Breast epithelium (tissue), 4 donors: Measurements from ENCODE around the gene F8. TPM values are rescaled to one million over a fixed set of nuclear protein-coding genes. Genes with fewer than 3 reads are reported as not detected.

Source experiments
- DNase-seq, 2 donors: peaks; one replicate each; pipeline ENCODE4 v3.0.0-alpha.2; 2019; ENCODE audit warnings: low spot score in 2 of 2
- H3K27ac ChIP-seq, 2 donors: fragments of 200-600 bp; sonication (generic) in 1 of 2; one replicate each; pipeline ENCODE4 v1.5.1; 2016 to 2019; ENCODE audit warnings: mild to moderate bottlenecking in 1 of 2
- H3K27me3 ChIP-seq, 2 donors: fragments of 200-600 bp; sonication (generic) in 1 of 2; one replicate each; pipeline versions ENCODE4 v1.5.1 to v1.6.0; 2017 to 2019; ENCODE audit warnings: control low read depth in 1 of 2, mild to moderate bottlenecking in 1 of 2
- H3K36me3 ChIP-seq: fragments of 200-600 bp; one replicate; pipeline ENCODE4 v1.5.1; 2019
- H3K4me1 ChIP-seq, 2 donors: fragments of 200-600 bp; sonication (generic); one replicate each; pipeline ENCODE4 v1.5.1; 2016 to 2019; ENCODE audit warnings: control low read depth in 1 of 2
- H3K4me3 ChIP-seq, 3 donors: fragments of 200-600 bp; sonication (generic); 1 replicate in 2 of 3; 2 replicates in 1 of 3; pipeline ENCODE4 v1.5.1; 2016 to 2019; ENCODE audit warnings: mild to moderate bottlenecking in 3 of 3, moderate library complexity in 2 of 3
- H3K9me3 ChIP-seq, 2 donors: fragments of 200-600 bp; sonication (generic) in 1 of 2; one replicate each; pipeline ENCODE4 v1.5.1; 2016 to 2019; ENCODE audit warnings: control low read depth in 1 of 2
- POLR2A ChIP-seq: fragments of 450-650 bp; IDR thresholded peaks from one replicate; pipeline ENCODE4 v1.6.1; 2016; ENCODE audit warnings: antibody characterized with exemption, mild to moderate bottlenecking, moderate library complexity
- POLR2AphosphoS5 ChIP-seq, 3 donors: sonication (generic); formaldehyde crosslinking; IDR thresholded peaks; one replicate each; pipeline ENCODE4 v1.6.1; 2017; ENCODE audit warnings: antibody characterized with exemption in 3 of 3
- intact Hi-C: fragments of 100-400 bp; cut with DNase I; formaldehyde crosslinking; loops from one replicate; pipeline ENCODE4 v1.15.1; 2023; ENCODE audit warnings: low total_unique reads
- total RNA-seq, 3 donors: library from RNA; depleted of rRNA; stranded (reverse); fragments of >200 nt; gene quantifications; one replicate each; pipeline ENCODE4 v1.1.0, GENCODE V29; 2016
- TF ChIP-seq, protein P1 (sequence below), 3 donors: fragments of 450-650 bp; IDR thresholded peaks; one replicate each; pipeline ENCODE4 v1.5.1; 2016 to 2017; ENCODE audit warnings: antibody characterized with exemption in 3 of 3, mild to moderate bottlenecking in 3 of 3, moderate library complexity in 3 of 3

F8 gene
- total RNA-seq, 3 donors from 2014 or later = 14.6 to 30.2 (median 16.1) TPM

- Histone ChIP-seq H3K36me3 (no peaks in the 10 kb centered on the region), H3K27ac (no peak within 1 kb of the TSS), H3K4me1 (no peaks in the 10 kb centered on the region), H3K4me3 (no peak within 1 kb of the TSS), H3K9me3 (no peaks in the 10 kb centered on the region), H3K27me3 (peaks cover 0 to 6% of the 10 kb centered on the region in 2 donors)
- intact Hi-C loops = no loop called here
- no peak for DNase-seq
- TF ChIP-seq POLR2AphosphoS5 (IDR thresholded peaks at IDR 0.05) = no peak
- TF ChIP-seq, protein P1, sequence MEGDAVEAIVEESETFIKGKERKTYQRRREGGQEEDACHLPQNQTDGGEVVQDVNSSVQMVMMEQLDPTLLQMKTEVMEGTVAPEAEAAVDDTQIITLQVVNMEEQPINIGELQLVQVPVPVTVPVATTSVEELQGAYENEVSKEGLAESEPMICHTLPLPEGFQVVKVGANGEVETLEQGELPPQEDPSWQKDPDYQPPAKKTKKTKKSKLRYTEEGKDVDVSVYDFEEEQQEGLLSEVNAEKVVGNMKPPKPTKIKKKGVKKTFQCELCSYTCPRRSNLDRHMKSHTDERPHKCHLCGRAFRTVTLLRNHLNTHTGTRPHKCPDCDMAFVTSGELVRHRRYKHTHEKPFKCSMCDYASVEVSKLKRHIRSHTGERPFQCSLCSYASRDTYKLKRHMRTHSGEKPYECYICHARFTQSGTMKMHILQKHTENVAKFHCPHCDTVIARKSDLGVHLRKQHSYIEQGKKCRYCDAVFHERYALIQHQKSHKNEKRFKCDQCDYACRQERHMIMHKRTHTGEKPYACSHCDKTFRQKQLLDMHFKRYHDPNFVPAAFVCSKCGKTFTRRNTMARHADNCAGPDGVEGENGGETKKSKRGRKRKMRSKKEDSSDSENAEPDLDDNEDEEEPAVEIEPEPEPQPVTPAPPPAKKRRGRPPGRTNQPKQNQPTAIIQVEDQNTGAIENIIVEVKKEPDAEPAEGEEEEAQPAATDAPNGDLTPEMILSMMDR (IDR thresholded peaks at IDR 0.05) = no peak
- no peak for TF ChIP-seq POLR2A
Observed at GRCh38 chrX:154834562-154834961, 188.0 kb downstream of the F8 start, which contains the start of gene SMIM9. Gene SMIM9, minus strand, starts transcription at chrX:154834662. Its CDS starts 3,806 bp downstream, at chrX:154830856.

DNA sequence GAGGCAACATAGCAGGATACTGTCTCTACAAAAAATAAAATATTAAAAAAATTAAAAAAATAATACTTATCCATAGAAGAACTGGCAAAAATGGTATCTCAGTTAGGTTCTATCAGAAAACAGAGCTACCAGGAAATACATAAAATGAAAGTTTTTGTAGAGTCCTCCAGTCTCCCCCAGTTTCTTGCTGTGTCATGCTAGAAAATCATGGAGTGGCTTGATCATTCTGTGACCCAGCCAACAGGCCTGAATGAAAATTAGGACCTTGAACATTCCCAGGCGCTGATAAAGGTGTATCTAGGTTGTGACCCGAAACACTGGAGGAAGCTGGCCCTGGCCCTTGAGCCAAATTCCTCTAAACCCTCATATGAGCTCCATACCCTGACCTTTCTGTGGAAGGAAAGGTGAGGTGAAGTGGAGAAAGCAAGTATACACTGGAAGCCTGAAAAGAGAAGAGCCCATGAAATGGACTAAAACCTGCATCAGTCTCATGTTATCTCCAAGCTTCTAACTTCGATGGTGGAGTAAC lies 188.7 kb downstream of the F8 start:
- no peaks in the 10 kb centered on the region for H3K36me3 ChIP-seq
- no peak for DNase-seq
- intact Hi-C loops = no loop called here
- no peaks in the 10 kb centered on the region for H3K9me3 ChIP-seq
- H3K4me3 ChIP-seq = no peak overlapping the region
- H3K27ac ChIP-seq = no peak overlapping the region
- TF ChIP-seq POLR2A (no peak), POLR2AphosphoS5 (IDR thresholded peaks at IDR 0.05) (no peak)
- TF ChIP-seq, protein P1 (IDR thresholded peaks at IDR 0.05) = no peak
- peaks cover 0 to 6% of the 10 kb centered on the region in 2 donors for H3K27me3 ChIP-seq
- H3K4me1 ChIP-seq = no peaks in the 10 kb centered on the region

DNA sequence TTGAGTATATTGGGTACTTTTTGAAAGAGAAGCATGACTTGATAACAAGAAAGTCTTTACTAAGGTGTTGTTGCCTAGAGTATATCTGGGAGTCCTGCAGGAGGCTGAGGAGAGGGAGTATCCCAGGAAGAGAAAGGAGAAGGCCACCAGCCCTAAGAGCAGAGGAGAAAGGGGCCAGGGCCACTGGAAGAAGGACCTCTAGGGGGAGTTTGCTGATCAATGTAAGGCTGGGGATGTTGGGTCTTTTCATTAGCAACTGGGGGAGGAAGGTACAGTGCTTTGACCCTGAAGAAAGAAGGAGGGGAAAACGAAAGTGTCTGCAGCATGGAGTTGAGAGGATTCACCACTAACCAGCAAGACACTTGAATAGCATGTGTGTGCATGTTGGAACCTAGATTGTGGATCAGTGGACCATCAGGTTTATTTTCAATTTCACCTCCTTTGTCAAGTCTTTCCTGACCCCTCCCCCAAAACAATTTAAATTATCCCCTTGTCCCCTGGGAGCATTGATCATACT lies 192.5 kb downstream of the F8 start:
- intact Hi-C loops = no loop called here

GRCh38 chrX:154829134-154829533 lies 193.4 kb downstream of the F8 start:
- Histone ChIP-seq H3K4me1 (no peaks in the 10 kb centered on the region), H3K27me3 (peaks cover 0 to 6% of the 10 kb centered on the region in 2 donors), H3K9me3 (peaks cover 0 to 5% of the 10 kb centered on the region in 2 donors), H3K4me3 (no peak overlapping the region), H3K27ac (no peak overlapping the region), H3K36me3 (no peaks in the 10 kb centered on the region)
- intact Hi-C loops = no loop called here
- TF ChIP-seq, protein P1 (IDR thresholded peaks at IDR 0.05) = no peak
- TF ChIP-seq POLR2AphosphoS5 (IDR thresholded peaks at IDR 0.05) = no peak
- no peak for TF ChIP-seq POLR2A
- DNase-seq = no peak

More for the DNA sequence above, 192.5 kb downstream of the F8 start:
- H3K36me3 ChIP-seq = no peaks in the 10 kb centered on the region
- H3K9me3 ChIP-seq = peaks cover 0 to 5% of the 10 kb centered on the region in 2 donors
- DNase-seq = no peak
- H3K27me3 ChIP-seq = peaks cover 0 to 6% of the 10 kb centered on the region in 2 donors
- no peak overlapping the region for H3K27ac ChIP-seq
- no peak overlapping the region for H3K4me3 ChIP-seq
- TF ChIP-seq, protein P1 (IDR thresholded peaks at IDR 0.05) = no peak
- TF ChIP-seq POLR2A (no peak), POLR2AphosphoS5 (IDR thresholded peaks at IDR 0.05) (no peak)
- H3K4me1 ChIP-seq = no peaks in the 10 kb centered on the region

DNA sequence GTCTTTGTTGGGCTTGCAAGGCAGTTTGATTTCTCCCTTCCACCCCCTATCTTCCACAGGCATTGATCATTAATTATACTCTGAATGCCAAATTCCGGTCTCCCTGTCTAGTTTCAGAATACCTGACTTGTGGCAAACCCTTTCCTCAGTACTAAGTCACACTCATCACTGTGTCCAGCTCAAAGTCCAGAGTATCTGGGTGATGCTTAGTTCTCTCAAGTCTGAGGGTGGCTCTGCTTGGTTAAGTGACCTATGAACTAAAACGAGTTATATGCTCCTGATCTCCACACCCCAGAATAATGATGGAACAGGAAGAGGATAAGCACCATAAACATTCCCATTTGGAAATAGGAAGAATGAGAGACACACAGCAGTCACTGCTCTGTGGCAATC lies 194.5 kb downstream of the F8 start:
- Histone ChIP-seq H3K4me3 (no peak overlapping the region), H3K27me3 (peaks cover 0 to 6% of the 10 kb centered on the region in 2 donors), H3K9me3 (peaks cover 0 to 5% of the 10 kb centered on the region in 2 donors), H3K27ac (no peak overlapping the region), H3K36me3 (no peaks in the 10 kb centered on the region), H3K4me1 (no peaks in the 10 kb centered on the region)
- DNase-seq = no peak
- no peak for TF ChIP-seq POLR2AphosphoS5 (IDR thresholded peaks at IDR 0.05)
- TF ChIP-seq, protein P1 (IDR thresholded peaks at IDR 0.05) = no peak
- no peak for TF ChIP-seq POLR2A
- intact Hi-C loops = no loop called here
